Tibial nerve (tissue), 3 donors: Measurements from ENCODE around the gene AGFG2.

Source experiments
- POLR2A ChIP-seq, 2 donors: fragments of 450-650 bp; IDR thresholded peaks; one replicate each; pipeline ENCODE4 v1.6.1; 2017; ENCODE audit warnings: antibody characterized with exemption in 2 of 2, mild to moderate bottlenecking in 2 of 2, moderate library complexity in 2 of 2
- TF ChIP-seq, protein P1 (sequence below), 5 experiments: fragments of 200-600 bp in 3 of 5; fragments of 450-650 bp in 2 of 5; sonication (generic) in 3 of 5; IDR thresholded peaks; one replicate each; pipeline ENCODE4 v1.5.1; 2016 to 2019; ENCODE audit warnings: antibody characterized with exemption in 5 of 5, mild to moderate bottlenecking in 3 of 5, moderate library complexity in 2 of 5

DNA sequence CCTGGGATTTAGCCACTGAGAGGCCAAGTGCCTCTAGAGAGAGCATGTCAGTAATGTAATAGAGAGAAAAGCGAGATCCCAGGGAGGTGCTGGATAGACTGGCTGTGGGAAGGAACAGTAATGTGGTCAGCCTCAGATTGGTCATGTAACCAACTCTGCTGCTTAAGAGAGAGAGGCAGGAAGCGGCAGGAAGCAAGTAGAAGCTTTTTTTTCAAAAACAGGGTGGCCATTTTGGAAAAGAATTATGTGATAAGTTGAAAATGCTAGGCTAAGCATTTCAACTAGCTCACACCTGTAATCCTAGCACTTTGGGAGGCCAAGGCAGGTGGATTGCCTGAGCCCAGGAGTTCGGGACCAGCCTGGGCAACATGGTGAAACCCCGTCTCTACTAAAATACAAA, 59.4 kb downstream of the AGFG2 start:
- no peak for TF ChIP-seq POLR2A (IDR thresholded peaks at IDR 0.05)
- TF ChIP-seq, protein P1, sequence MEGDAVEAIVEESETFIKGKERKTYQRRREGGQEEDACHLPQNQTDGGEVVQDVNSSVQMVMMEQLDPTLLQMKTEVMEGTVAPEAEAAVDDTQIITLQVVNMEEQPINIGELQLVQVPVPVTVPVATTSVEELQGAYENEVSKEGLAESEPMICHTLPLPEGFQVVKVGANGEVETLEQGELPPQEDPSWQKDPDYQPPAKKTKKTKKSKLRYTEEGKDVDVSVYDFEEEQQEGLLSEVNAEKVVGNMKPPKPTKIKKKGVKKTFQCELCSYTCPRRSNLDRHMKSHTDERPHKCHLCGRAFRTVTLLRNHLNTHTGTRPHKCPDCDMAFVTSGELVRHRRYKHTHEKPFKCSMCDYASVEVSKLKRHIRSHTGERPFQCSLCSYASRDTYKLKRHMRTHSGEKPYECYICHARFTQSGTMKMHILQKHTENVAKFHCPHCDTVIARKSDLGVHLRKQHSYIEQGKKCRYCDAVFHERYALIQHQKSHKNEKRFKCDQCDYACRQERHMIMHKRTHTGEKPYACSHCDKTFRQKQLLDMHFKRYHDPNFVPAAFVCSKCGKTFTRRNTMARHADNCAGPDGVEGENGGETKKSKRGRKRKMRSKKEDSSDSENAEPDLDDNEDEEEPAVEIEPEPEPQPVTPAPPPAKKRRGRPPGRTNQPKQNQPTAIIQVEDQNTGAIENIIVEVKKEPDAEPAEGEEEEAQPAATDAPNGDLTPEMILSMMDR (IDR thresholded peaks at IDR 0.05), result no peak
